HG03039 (cell line): ENCODE data around the gene VPS4B.

Experiments
- ATAC-seq: cut with Tn5 transposase; IDR thresholded peaks from one replicate; pipeline ENCODE4 v1.9.1; 2021; ENCODE audit warnings: mild to moderate bottlenecking, moderate library complexity; ENCODE audit not compliant: unreplicated experiment

The VPS4B gene

DNA sequence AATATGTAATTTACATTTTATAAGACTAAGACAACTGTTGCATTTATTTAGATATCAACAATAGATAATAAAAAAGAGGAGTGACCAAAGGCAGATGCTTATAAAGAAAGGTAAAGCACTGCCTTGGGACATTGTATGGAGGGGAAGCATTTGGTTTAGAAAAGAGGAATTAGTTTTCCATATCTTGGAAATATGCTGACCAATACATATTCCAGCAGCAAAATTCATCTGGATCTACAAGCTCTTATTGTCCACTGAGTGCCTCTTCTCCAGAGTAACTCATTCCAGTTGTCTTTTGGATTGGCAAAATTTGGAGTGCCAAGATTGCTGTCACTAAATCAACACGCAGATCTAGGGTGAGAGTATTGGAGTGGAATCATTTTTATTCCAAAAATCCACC, 8.9 kb upstream of the VPS4B start:
- no peak for ATAC-seq

GRCh38 chr18:63430526-63430925, 8.2 kb upstream of the VPS4B start:
- ATAC-seq = no peak

DNA sequence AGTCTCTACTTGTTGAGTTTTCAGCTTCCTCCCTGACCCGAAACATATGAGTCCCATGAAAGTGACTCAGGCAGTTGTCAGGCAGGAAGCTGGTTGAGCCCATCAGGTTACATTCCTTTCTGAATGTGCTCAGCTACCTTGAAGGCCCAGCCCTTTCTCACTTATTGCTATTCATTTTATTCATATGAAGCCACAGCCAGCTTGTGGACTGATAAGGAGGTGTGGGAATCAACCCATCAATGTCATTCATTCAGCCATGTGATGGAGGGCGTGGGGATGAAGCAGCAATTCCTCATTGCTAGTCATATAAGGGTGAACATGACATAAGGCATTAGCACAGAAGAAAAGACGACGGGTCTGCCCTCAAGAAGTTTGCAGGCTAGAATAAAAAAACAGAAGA, 5.3 kb upstream of the VPS4B start:
- ATAC-seq = no peak

DNA sequence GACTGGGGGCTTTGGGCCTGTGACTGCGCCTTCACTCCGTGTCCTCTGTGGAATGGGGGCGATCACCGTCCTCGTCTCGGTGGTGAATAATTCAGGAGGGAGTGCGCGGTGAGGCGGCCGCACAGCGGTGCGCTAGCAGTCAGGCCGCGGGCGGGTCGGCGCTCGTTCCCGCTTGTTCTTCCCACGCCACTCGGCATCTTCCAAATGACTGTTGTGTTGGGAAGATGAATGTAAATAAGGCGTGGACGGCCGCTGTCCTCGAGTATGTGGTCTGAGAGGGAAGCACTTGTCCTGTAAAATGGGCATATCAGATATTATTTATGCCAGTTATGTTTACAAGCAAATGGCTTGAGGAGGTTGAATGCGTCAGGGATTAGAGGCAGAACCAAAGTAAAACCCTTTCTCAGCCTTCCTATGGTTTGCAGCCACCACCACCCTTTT, 608 bp upstream of the VPS4B start:
- ATAC-seq = peak; percentile 11

DNA sequence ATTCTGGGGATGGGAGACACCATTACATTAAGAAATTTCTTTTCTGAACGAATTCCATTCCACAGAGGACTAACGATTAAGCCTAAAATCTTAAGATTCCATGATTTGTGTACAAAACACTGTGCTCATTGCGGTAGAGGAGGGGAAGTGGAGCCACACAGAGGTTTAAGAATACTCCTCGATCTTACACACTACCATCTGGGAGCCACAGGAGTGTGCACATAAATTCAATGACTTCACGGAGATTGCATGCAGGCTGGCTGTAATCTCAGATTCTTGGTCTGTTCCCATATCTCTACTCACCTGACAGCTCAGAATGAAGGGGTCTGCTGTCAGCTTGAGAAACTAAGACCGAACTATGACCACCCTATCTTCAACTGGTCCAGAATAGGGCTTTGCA, 762 bp downstream of the VPS4B start:
- ATAC-seq = no peak

- no peak for ATAC-seq
Observed at GRCh38 chr18:63412953-63413352, 9.3 kb downstream of the VPS4B start.

- ATAC-seq = no peak
Observed at GRCh38 chr18:63410792-63411191, 11.5 kb downstream of the VPS4B start.

GRCh38 chr18:63409301-63409700, 13.0 kb downstream of the VPS4B start:
- ATAC-seq = no peak

DNA sequence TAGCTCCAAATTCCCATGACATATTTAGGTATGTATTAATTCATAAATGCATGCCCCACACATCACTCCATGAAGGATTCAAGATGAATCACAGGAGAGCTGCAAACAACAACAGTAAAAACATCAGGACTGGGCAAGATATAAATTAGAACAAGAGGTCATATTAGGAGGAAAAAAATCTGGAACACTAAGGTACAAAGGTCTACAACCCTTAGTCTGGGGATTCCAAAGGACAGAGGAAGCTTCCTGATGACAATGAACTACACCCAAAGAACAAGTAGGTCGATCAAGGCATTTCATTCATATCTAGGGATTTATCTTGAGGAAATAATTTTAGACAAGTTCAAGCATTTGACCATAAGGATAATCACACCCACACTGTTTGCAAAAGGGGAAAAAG, 14.5 kb downstream of the VPS4B start:
- no peak for ATAC-seq

- no peak for ATAC-seq
Observed at GRCh38 chr18:63405986-63406385, 16.3 kb downstream of the VPS4B start.

DNA sequence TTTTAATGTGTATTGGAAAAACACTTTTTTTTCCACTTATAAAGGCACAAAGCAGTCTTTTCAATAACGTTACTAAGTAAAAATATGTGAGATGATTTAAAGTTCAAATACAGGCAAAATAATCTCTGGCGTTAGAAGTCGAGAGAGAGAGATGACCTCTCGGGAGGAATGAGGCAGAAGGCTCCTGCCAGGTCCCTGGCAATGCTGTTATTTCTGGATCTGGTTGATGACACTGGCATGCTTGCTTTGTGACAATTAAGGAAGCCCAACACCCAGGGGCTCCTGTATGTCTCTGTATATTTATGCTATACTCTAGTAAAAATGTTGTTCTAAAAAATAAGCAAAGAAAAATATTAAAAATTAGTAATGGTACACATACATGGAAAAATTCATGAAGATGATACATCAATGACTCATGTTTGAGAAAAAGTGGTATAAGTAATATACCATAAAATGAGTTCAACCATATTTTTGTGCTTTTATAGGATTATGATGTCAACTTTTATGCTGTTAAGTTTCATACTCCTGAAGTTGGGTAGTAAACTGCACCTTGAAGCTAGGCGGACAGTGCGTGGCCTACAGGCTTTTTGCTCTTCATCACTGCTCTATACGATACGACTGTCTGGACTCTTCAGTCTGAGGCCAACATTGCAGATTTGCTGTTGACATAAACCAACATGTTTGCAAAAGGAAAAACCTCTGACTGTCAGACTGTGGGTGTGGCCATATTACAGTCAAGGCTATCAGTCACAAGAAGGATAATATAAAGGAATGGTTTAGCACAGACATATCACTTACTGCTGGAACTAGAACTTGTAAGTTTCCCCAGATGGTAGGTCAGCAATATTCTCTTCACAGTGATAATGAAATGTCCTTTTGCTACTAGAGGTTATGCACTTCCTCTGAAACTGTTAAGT, 19.8 kb downstream of the VPS4B start:
- no peak for ATAC-seq

DNA sequence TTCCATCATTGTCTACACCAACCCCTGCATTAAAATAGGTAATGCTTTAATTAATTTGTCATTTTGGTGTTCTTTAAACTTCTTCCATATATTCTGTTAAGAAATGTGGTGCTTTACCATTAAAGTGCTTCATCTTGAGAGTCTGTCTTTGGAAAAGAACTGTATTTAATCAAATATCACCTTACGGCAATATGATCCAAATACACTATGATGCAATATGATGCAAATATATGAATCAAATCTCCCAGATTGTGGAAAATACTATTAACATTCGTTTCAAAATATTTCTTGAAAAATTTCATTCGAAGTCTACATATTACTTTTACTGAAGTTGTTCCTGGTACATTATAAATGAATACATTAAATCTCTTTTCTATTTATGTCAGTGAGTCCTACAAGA, 23.0 kb downstream of the VPS4B start:
- no peak for ATAC-seq

GRCh38 chr18:63397349-63397748, 24.9 kb downstream of the VPS4B start:
- ATAC-seq = no peak

- no peak for ATAC-seq
Observed at GRCh38 chr18:63395503-63395902, 26.8 kb downstream of the VPS4B start.

DNA sequence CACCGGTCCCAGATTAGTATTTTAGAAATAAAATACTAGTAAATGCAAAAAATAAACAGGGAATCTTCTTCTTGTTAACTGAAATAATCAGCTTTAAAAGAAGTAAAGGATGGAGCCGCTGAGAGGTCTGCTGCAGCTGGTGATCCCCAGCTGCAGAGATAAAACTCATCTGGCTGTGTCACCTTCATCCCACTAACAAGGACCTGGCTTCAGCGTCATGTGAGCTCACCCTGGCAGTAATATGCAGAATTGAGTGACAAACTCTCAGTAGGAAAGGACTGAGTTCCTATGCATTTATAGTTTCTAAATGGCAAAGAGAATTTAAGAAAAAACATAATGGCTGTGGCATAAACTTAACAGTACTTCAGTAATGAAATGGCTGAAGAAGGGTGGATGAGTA, 27.3 kb downstream of the VPS4B start:
- ATAC-seq = no peak

- no peak for ATAC-seq
Observed at GRCh38 chr18:63387861-63388260, 34.4 kb downstream of the VPS4B start.

GRCh38 chr18:63382843-63383242, 39.4 kb downstream of the VPS4B start:
- ATAC-seq = no peak

- no peak for ATAC-seq
Observed at GRCh38 chr18:63379639-63379962, 42.7 kb downstream of the VPS4B start.

DNA sequence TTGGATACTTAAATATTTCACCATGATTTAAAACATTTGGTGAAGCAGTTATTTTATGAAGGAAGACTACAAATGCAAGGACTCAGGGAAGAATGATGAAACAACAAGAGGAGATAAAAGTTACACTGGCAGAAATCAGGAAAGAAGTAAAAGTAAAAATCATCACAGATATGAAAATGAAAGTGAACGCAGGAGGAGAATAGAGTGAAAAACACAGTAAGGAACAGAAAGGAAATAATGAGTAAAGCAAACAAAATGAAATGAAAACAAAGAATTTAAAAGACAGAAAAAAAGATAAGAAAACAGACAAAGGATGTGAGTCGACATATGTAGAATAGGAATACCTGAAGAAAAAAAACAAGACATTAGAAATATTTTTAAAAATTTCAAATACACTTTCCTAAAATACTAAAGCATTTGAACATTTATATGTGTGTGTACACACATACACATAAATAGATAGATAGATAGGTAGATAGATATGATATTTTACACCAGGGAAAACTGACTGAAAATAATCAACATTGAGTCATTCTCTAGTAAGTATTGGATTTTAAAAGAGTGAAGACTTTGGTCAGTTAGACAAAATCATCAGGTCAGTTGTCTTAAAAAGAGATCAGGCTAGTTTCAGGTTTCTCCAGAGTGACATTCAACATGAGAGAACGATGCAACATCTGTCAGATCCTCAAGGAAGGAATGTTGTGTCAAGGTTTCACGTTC, 43.2 kb downstream of the VPS4B start:
- no peak for ATAC-seq

- ATAC-seq = no peak
Observed at GRCh38 chr18:63377275-63377980, 44.8 kb downstream of the VPS4B start.

GRCh38 chr18:63376538-63376937, 45.7 kb downstream of the VPS4B start:
- ATAC-seq = no peak

GRCh38 chr18:63374540-63374939, 47.7 kb downstream of the VPS4B start:
- no peak for ATAC-seq
